Heart left ventricle (tissue), 16 donors: ENCODE data around the gene C2CD3. TPM values are rescaled to one million over a fixed set of nuclear protein-coding genes. Genes with fewer than 3 reads are reported as not detected.

Experiments used
- ATAC-seq, 4 donors: fragments of 200-7000 bp; cut with Tn5 transposase; one replicate each; pipeline ENCODE4 v1.9.1; 2020 to 2022; ENCODE audit warnings: moderate library complexity in 4 of 4, mild to moderate bottlenecking in 3 of 4, moderate number of reproducible peaks in 1 of 4
- DNase-seq, 5 donors: peaks; one replicate each; pipeline ENCODE4 v3.0.0-alpha.2; 2020
- H3K27ac ChIP-seq, 12 donors: fragments of 200-600 bp; sonication (generic) in 4 of 12; one replicate each; pipeline versions ENCODE4 v1.5.0 to v1.8.0; 2016 to 2022; ENCODE audit warnings: mild to moderate bottlenecking in 2 of 12
- H3K27me3 ChIP-seq, 9 donors: fragments of 200-600 bp; sonication (generic) in 2 of 9; one replicate each; pipeline versions ENCODE4 v1.5.1 to v1.8.0; 2016 to 2022; ENCODE audit warnings: mild to moderate bottlenecking in 3 of 9
- H3K36me3 ChIP-seq, 9 donors: fragments of 200-600 bp; sonication (generic) in 2 of 9; one replicate each; pipeline versions ENCODE4 v1.5.0 to v1.8.0; 2018 to 2022; ENCODE audit warnings: mild to moderate bottlenecking in 2 of 9
- H3K4me1 ChIP-seq, 12 donors: fragments of 200-600 bp; sonication (generic) in 4 of 12; one replicate each; pipeline versions ENCODE4 v1.5.0 to v1.8.0; 2016 to 2022; ENCODE audit warnings: mild to moderate bottlenecking in 3 of 12
- H3K4me3 ChIP-seq, 12 donors: fragments of 200-600 bp; sonication (generic) in 4 of 12; one replicate each; pipeline versions ENCODE4 v1.5.0 to v1.8.0; 2017 to 2022; ENCODE audit warnings: mild to moderate bottlenecking in 9 of 12, moderate library complexity in 4 of 12
- H3K9me3 ChIP-seq, 12 donors: fragments of 200-600 bp; sonication (generic) in 4 of 12; one replicate each; pipeline versions ENCODE4 v1.5.0 to v1.8.0; 2016 to 2022; ENCODE audit warnings: mild to moderate bottlenecking in 1 of 12
- CTCF ChIP-seq, 12 donors: fragments of 200-600 bp; sonication (generic) in 4 of 12; IDR thresholded peaks; one replicate each; pipeline versions ENCODE4 v1.5.0 to v1.8.0; 2018 to 2022; ENCODE audit warnings: antibody characterized with exemption in 12 of 12, mild to moderate bottlenecking in 5 of 12
- POLR2A ChIP-seq, 2 donors: fragments of 450-650 bp; IDR thresholded peaks; one replicate each; pipeline ENCODE4 v1.6.1; 2017; ENCODE audit warnings: antibody characterized with exemption in 2 of 2, mild to moderate bottlenecking in 2 of 2, moderate library complexity in 2 of 2
- WGBS, 4 donors: extraction: QIAGEN DNeasy Blood & Tissue Kit in 2 of 4; methylation state at CpG; one replicate each; pipeline versions ENCODE4 v1.1.5 to v1.1.7; 2013 to 2018; 5-methylcytosine and 5-hydroxymethylcytosine counted together
- intact Hi-C, 10 donors: fragments of 100-400 bp; cut with DNase I; formaldehyde crosslinking; loops; one replicate each; pipeline versions ENCODE4 v1.11.1 to v1.14.2; 2022
- polyA plus RNA-seq, 2 donors: library from polyadenylated mRNA; stranded (reverse); fragments of 200-250 nt; gene quantifications; one replicate each; pipeline ENCODE4 v1.2.3, GENCODE V29; 2013
- total RNA-seq, 9 donors: library from RNA; depleted of rRNA in 2 of 9; stranded (reverse); fragments of >200 nt in 2 of 9; fragmentation: NEBNext Ultra II Directional in 3 of 9; extraction: Animal tissue kit (Norgen Biotek cat#: 25700) in 3 of 9; gene quantifications; one replicate each; pipeline versions ENCODE4 v1.1.0 to v1.2.4, GENCODE V29; 2016 to 2023
- donor health status: ischemic (EF 13 %, LVEDD 7.1; RV severe dilation, severe dysfunction).
- donor health status: healthy with polysubstance abuse.
- donor health status: DM: no; HTN: yes; CAD: no.
- donor health status: DM: no; HTN: no; CAD: no.
- donor health status: ischemic (EF 25% LVEDD 6.9; RV normal size, moderate dysfunction).
- donor health status: ischemic (EF 25% LVEDD 5.7; RV mildly dilated, moderate dysfunction).
- donor health status: healthy.
- donor health status: DM: yes; HTN: yes; CAD: no.
- donor health status: ischemic (EF 35%, LVEDD 5.7; RV mildly dilated, moderate dysfunction).
- donor health status: nonischemic (EF 11% LVEDD 7.7; RV severe dilation, severe dysfunction).
- donor health status: DM: yes; HTN: yes; CAD: no.
- donor health status: PGD.
- donor health status: ischemic (EF 29% LVEDD 5.4; RV normal size, mild dysfunction).
- donor health status: nonischemic (EF 23%, LVEDD 6.1; RV moderate dilation, normal function).

Gene C2CD3
- total and polyA plus RNA-seq, 11 donors, result 6.5 to 18.7 (median 12.5) TPM

- no peaks in the 10 kb centered on the region for H3K27me3 ChIP-seq
- peaks cover 0 to 86% (median 52%) of the 10 kb centered on the region in 9 donors for H3K36me3 ChIP-seq
- no peak for ATAC-seq
- DNase-seq, result no peak
- peaks cover 0 to 1% (median 0%) of the 10 kb centered on the region in 12 donors for H3K4me1 ChIP-seq
- WGBS, 4 donors, result 91 to 95% (median 94%) methylated on average over 12 of the region's 12 CpGs
- intact Hi-C loops, result no loop called here
- no peak for TF ChIP-seq POLR2A (IDR thresholded peaks at IDR 0.05)
- no peak for TF ChIP-seq CTCF (IDR thresholded peaks at IDR 0.05)
- H3K4me3 ChIP-seq, result no peak overlapping the region
- peaks cover 0 to 8% (median 0%) of the 10 kb centered on the region in 12 donors for H3K9me3 ChIP-seq
- H3K27ac ChIP-seq, result no peak overlapping the region
These were observed 54.1 kb downstream of the C2CD3 start for GRCh38 chr11:74116719-74117118.

GRCh38 chr11:74112877-74113276 lies 57.9 kb downstream of the C2CD3 start:
- peaks cover 0 to 8% (median 0%) of the 10 kb centered on the region in 12 donors for H3K9me3 ChIP-seq
- H3K27me3 ChIP-seq, result no peaks in the 10 kb centered on the region
- DNase-seq (no peak), ATAC-seq (no peak)
- intact Hi-C loops, result no loop called here
- H3K36me3 ChIP-seq, result peaks cover 0 to 86% (median 45%) of the 10 kb centered on the region in 9 donors
- H3K4me3 ChIP-seq, result no peak overlapping the region
- 92 to 98% (median 97%) methylated on average over 2 of the region's 2 CpGs for WGBS, 4 donors
- H3K27ac ChIP-seq, result no peak overlapping the region
- H3K4me1 ChIP-seq, result no peaks in the 10 kb centered on the region
- TF ChIP-seq CTCF (IDR thresholded peaks at IDR 0.05), result no peak

GRCh38 chr11:74106124-74106523 lies 64.7 kb downstream of the C2CD3 start:
- H3K9me3 ChIP-seq, result no peaks in the 10 kb centered on the region
- H3K27me3 ChIP-seq, result no peaks in the 10 kb centered on the region
- no peak for ATAC-seq
- TF ChIP-seq POLR2A (IDR thresholded peaks at IDR 0.05) (no peak), CTCF (IDR thresholded peaks at IDR 0.05) (no peak)
- no peak overlapping the region for H3K27ac ChIP-seq
- no peak for DNase-seq
- no peaks in the 10 kb centered on the region for H3K4me1 ChIP-seq
- peaks cover 0 to 91% (median 61%) of the 10 kb centered on the region in 9 donors for H3K36me3 ChIP-seq
- 96 to 97% (median 97%) methylated on average over 1 of the region's 1 CpG for WGBS, 4 donors
- H3K4me3 ChIP-seq, result no peak overlapping the region
- intact Hi-C loops, result no loop called here

GRCh38 chr11:74102321-74102720 lies 68.5 kb downstream of the C2CD3 start:
- Histone ChIP-seq H3K27me3 (no peaks in the 10 kb centered on the region), H3K9me3 (no peaks in the 10 kb centered on the region), H3K36me3 (peaks cover 0 to 98% (median 87%) of the 10 kb centered on the region in 9 donors), H3K4me1 (no peaks in the 10 kb centered on the region), H3K4me3 (no peak overlapping the region), H3K27ac (no peak overlapping the region)
- DNase-seq, result no peak
- intact Hi-C loops, result no loop called here
- ATAC-seq, result no peak
- TF ChIP-seq CTCF (IDR thresholded peaks at IDR 0.05) (no peak), POLR2A (IDR thresholded peaks at IDR 0.05) (no peak)
